GM23338 (cell line): ENCODE data around the gene GTPBP8. TPM values are rescaled to one million over a fixed set of nuclear protein-coding genes. Genes with fewer than 3 reads are reported as not detected.

Experiments
- ATAC-seq: fragments of 200-7000 bp; cut with Tn5 transposase; 3 replicates; pipeline ENCODE4 v1.9.1; 2020
- DNase-seq: peaks from one replicate; pipeline ENCODE4 v3.0.0-alpha.2; 2015; ENCODE audit warnings: low spot score
- H2AFZ ChIP-seq: fragments of 200-600 bp; sonication (generic); 2 replicates; pipeline ENCODE4 v1.8.0; 2016; ENCODE audit warnings: antibody characterized with exemption, mild to moderate bottlenecking, moderate library complexity
- H3F3A ChIP-seq: fragments of 200-600 bp; sonication (generic); replicated peaks from 2 replicates; pipeline ENCODE4 v1.8.0; 2017; ENCODE audit warnings: antibody characterized with exemption, mixed run types, low read depth
- H3K27ac ChIP-seq: fragments of 200-600 bp; sonication (generic); 2 replicates; pipeline ENCODE4 v1.6.1; 2016; ENCODE audit warnings: low read depth
- H3K27me3 ChIP-seq: fragments of 200-600 bp; sonication (generic); 2 replicates; pipeline ENCODE4 v1.8.0; 2016; ENCODE audit warnings: mild to moderate bottlenecking, mixed run types, moderate library complexity; ENCODE audit not compliant: insufficient read depth
- H3K36me3 ChIP-seq: fragments of 200-600 bp; sonication (generic); 2 replicates; pipeline ENCODE4 v1.8.0; 2016; ENCODE audit warnings: mild to moderate bottlenecking; ENCODE audit not compliant: insufficient read depth
- H3K4me1 ChIP-seq: fragments of 200-600 bp; sonication (generic); 2 replicates; pipeline ENCODE4 v1.8.0; 2016; ENCODE audit warnings: mild to moderate bottlenecking, moderate library complexity; ENCODE audit not compliant: insufficient read depth
- H3K4me2 ChIP-seq: fragments of 200-600 bp; sonication (generic); 2 replicates; pipeline ENCODE4 v1.7.1; 2017; ENCODE audit warnings: mixed run types
- H3K4me3 ChIP-seq: fragments of 200-600 bp; sonication (generic); 2 replicates; pipeline ENCODE4 v1.6.1; 2016; ENCODE audit warnings: mixed run types
- H3K79me2 ChIP-seq: fragments of 200-600 bp; sonication (generic); replicated peaks from 2 replicates; pipeline ENCODE4 v1.8.0; 2017; ENCODE audit warnings: mild to moderate bottlenecking; ENCODE audit not compliant: insufficient read depth
- H3K9me2 ChIP-seq: fragments of 200-600 bp; sonication (generic); 2 replicates; pipeline ENCODE4 v1.8.0; 2017; ENCODE audit not compliant: insufficient read depth
- H4K20me1 ChIP-seq: fragments of 200-600 bp; sonication (generic); replicated peaks from 2 replicates; pipeline ENCODE4 v1.8.0; 2017; ENCODE audit warnings: mild to moderate bottlenecking; ENCODE audit not compliant: insufficient read depth
- H3K27ac Mint-ChIP-seq: 2 replicates; pipeline ENCODE4 v1.8.0; 2020; ENCODE audit warnings: inconsistent platforms, mild to moderate bottlenecking, moderate library complexity, mixed read lengths
- H3K27me3 Mint-ChIP-seq: 3 replicates; pipeline ENCODE4 v1.8.0; 2022; ENCODE audit warnings: low read depth, mild to moderate bottlenecking, moderate library complexity, mixed read lengths, inconsistent platforms; ENCODE audit not compliant: insufficient read depth, poor library complexity
- H3K36me3 Mint-ChIP-seq: 3 replicates; pipeline ENCODE4 v1.8.0; 2021; ENCODE audit warnings: low read depth, mild to moderate bottlenecking, inconsistent platforms, moderate library complexity, mixed read lengths
- H3K4me1 Mint-ChIP-seq: 3 replicates; pipeline ENCODE4 v1.8.0; 2020; ENCODE audit warnings: mild to moderate bottlenecking, inconsistent platforms, mixed read lengths
- H3K4me3 Mint-ChIP-seq: 3 replicates; pipeline ENCODE4 v1.8.0; 2021; ENCODE audit warnings: moderate library complexity, mild to moderate bottlenecking, inconsistent platforms, mixed read lengths
- H3K9me3 Mint-ChIP-seq: 3 replicates; pipeline ENCODE4 v1.8.0; 2020; ENCODE audit warnings: moderate library complexity, mild to moderate bottlenecking, inconsistent platforms, mixed read lengths
- CREB1 ChIP-seq: fragments of 250-450 bp; sonication (Bioruptor Pico); IDR thresholded peaks from 2 replicates; pipeline ENCODE4 v1.5.0; 2020; ENCODE audit warnings: low read depth, mild to moderate bottlenecking, moderate library complexity
- EZH2 ChIP-seq: fragments of 200-600 bp; sonication (generic); IDR thresholded peaks from one replicate; pipeline ENCODE4 v1.8.0; 2017; ENCODE audit warnings: antibody characterized with exemption, mild to moderate bottlenecking, low read depth; ENCODE audit not compliant: unreplicated experiment
- EZH2phosphoT487 ChIP-seq: fragments of 200-600 bp; sonication (generic); IDR thresholded peaks from one replicate; pipeline ENCODE4 v1.8.1; 2018; ENCODE audit warnings: antibody characterized with exemption; ENCODE audit not compliant: unreplicated experiment
- JUNB ChIP-seq: IDR thresholded peaks from one replicate; pipeline ENCODE4 v1.6.1; 2016; ENCODE audit warnings: antibody characterized with exemption; ENCODE audit not compliant: unreplicated experiment
- NANOG ChIP-seq: IDR thresholded peaks from 2 replicates; pipeline ENCODE4 v1.6.1; 2016; ENCODE audit warnings: antibody characterized with exemption, borderline replicate concordance
- POLR2AphosphoS5 ChIP-seq: IDR thresholded peaks from 2 replicates; pipeline ENCODE4 v1.6.1; 2016; ENCODE audit warnings: antibody characterized with exemption, low read depth
- STAT1 ChIP-seq: IDR thresholded peaks from one replicate; pipeline ENCODE4 v1.6.1; 2016; ENCODE audit warnings: antibody characterized with exemption; ENCODE audit not compliant: unreplicated experiment
- ZNF114 ChIP-seq: fragments of 250-450 bp; sonication (Bioruptor Pico); IDR thresholded peaks from 2 replicates; pipeline ENCODE4 v1.5.0; 2020; ENCODE audit warnings: mild to moderate bottlenecking, moderate library complexity
- polyA plus RNA-seq: library from polyadenylated mRNA; unstranded; fragments of >200 nt; fragmentation: Nextera tagmentation; extraction: Ambion mirVana; gene quantifications from 2 replicates; pipeline ENCODE4 v1.2.1, GENCODE V29; 2016
- total RNA-seq: library from RNA; depleted of rRNA; stranded (reverse); fragments of >200 nt; shearing (Covaris generic); gene quantifications from 2 replicates; pipeline ENCODE4 v1.2.3, GENCODE V29; 2014
- TF ChIP-seq, protein P1 (sequence below): fragments of 250-450 bp; sonication (Bioruptor Pico); IDR thresholded peaks from 2 replicates; pipeline ENCODE4 v1.5.0; 2020; ENCODE audit warnings: mild to moderate bottlenecking, moderate library complexity
- TF ChIP-seq, protein P2 (sequence below): IDR thresholded peaks from one replicate; pipeline ENCODE4 v1.6.1; 2018; ENCODE audit warnings: antibody characterized with exemption; ENCODE audit not compliant: unreplicated experiment
- TF ChIP-seq, protein P3 (sequence below): IDR thresholded peaks from 2 replicates; pipeline ENCODE4 v1.6.1; 2016; ENCODE audit warnings: antibody characterized with exemption
- TF ChIP-seq, protein P4 (sequence below), 2 experiments: fragments of 200-600 bp in 1 of 2; sonication (generic) in 1 of 2; conservative IDR thresholded peaks; 2 replicates each; pipeline versions ENCODE4 v1.5.1 to v1.6.1; 2016 to 2017; ENCODE audit warnings: antibody characterized with exemption in 2 of 2, low read depth in 2 of 2, mild to moderate bottlenecking in 2 of 2, moderate library complexity in 1 of 2

Gene GTPBP8
- total and polyA plus RNA-seq, 2 experiments from 2014 or later = 39.9 to 47.1 TPM

DNA sequence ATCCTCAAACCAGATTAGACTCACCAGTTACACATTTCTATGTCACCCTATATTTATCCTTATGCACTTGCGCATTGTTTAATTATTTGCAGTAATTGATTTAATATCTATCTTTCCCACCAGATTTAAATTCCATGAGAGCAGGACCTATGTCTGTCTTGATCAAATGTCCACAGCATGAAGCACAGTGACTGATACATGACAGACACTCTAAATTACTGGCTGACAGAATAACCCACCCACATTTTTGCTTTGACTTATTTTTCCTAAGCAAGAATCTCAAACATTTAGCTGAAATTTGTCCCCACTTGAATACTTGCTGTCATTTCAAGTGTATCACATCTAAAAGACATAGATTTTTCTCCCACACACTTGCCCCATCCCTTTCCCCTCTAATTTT, 23.4 kb upstream of the GTPBP8 start:
- Mint-ChIP-seq H3K4me1 (no peaks in the 10 kb centered on the region), H3K4me3 (no peak overlapping the region), H3K27ac (no peak overlapping the region), H3K36me3 (peaks cover 17% of the 10 kb centered on the region), H3K27me3 (peaks cover 2% of the 10 kb centered on the region), H3K9me3 (peaks cover 21% of the 10 kb centered on the region)
- H3K9me2 ChIP-seq = no peaks in the 10 kb centered on the region
- H2AFZ ChIP-seq = no peak overlapping the region
- DNase-seq (no peak), ATAC-seq (no peak)
- no peaks in the 10 kb centered on the region for H4K20me1 ChIP-seq
- TF ChIP-seq EZH2phosphoT487 (no peak), ZNF114 (CRISPR knock-in tag) (no peak), POLR2AphosphoS5 (no peak), CREB1 (no peak), NANOG (no peak), EZH2 (no peak), STAT1 (no peak), JUNB (no peak)
- TF ChIP-seq, protein P1, sequence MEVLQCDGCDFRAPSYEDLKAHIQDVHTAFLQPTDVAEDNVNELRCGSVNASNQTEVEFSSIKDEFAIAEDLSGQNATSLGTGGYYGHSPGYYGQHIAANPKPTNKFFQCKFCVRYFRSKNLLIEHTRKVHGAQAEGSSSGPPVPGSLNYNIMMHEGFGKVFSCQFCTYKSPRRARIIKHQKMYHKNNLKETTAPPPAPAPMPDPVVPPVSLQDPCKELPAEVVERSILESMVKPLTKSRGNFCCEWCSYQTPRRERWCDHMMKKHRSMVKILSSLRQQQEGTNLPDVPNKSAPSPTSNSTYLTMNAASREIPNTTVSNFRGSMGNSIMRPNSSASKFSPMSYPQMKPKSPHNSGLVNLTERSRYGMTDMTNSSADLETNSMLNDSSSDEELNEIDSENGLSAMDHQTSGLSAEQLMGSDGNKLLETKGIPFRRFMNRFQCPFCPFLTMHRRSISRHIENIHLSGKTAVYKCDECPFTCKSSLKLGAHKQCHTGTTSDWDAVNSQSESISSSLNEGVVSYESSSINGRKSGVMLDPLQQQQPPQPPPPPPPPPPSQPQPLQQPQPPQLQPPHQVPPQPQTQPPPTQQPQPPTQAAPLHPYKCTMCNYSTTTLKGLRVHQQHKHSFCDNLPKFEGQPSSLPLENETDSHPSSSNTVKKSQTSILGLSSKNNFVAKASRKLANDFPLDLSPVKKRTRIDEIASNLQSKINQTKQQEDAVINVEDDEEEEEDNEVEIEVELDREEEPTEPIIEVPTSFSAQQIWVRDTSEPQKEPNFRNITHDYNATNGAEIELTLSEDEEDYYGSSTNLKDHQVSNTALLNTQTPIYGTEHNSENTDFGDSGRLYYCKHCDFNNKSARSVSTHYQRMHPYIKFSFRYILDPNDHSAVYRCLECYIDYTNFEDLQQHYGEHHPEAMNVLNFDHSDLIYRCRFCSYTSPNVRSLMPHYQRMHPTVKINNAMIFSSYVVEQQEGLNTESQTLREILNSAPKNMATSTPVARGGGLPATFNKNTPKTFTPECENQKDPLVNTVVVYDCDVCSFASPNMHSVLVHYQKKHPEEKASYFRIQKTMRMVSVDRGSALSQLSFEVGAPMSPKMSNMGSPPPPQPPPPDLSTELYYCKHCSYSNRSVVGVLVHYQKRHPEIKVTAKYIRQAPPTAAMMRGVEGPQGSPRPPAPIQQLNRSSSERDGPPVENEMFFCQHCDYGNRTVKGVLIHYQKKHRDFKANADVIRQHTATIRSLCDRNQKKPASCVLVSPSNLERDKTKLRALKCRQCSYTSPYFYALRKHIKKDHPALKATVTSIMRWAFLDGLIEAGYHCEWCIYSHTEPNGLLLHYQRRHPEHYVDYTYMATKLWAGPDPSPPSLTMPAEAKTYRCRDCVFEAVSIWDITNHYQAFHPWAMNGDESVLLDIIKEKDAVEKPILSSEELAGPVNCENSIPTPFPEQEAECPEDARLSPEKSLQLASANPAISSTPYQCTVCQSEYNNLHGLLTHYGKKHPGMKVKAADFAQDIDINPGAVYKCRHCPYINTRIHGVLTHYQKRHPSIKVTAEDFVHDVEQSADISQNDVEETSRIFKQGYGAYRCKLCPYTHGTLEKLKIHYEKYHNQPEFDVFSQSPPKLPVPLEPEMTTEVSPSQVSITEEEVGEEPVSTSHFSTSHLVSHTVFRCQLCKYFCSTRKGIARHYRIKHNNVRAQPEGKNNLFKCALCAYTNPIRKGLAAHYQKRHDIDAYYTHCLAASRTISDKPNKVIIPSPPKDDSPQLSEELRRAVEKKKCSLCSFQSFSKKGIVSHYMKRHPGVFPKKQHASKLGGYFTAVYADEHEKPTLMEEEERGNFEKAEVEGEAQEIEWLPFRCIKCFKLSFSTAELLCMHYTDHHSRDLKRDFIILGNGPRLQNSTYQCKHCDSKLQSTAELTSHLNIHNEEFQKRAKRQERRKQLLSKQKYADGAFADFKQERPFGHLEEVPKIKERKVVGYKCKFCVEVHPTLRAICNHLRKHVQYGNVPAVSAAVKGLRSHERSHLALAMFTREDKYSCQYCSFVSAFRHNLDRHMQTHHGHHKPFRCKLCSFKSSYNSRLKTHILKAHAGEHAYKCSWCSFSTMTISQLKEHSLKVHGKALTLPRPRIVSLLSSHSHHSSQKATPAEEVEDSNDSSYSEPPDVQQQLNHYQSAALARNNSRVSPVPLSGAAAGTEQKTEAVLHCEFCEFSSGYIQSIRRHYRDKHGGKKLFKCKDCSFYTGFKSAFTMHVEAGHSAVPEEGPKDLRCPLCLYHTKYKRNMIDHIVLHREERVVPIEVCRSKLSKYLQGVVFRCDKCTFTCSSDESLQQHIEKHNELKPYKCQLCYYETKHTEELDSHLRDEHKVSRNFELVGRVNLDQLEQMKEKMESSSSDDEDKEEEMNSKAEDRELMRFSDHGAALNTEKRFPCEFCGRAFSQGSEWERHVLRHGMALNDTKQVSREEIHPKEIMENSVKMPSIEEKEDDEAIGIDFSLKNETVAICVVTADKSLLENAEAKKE = no peak
- TF ChIP-seq, protein P2, sequence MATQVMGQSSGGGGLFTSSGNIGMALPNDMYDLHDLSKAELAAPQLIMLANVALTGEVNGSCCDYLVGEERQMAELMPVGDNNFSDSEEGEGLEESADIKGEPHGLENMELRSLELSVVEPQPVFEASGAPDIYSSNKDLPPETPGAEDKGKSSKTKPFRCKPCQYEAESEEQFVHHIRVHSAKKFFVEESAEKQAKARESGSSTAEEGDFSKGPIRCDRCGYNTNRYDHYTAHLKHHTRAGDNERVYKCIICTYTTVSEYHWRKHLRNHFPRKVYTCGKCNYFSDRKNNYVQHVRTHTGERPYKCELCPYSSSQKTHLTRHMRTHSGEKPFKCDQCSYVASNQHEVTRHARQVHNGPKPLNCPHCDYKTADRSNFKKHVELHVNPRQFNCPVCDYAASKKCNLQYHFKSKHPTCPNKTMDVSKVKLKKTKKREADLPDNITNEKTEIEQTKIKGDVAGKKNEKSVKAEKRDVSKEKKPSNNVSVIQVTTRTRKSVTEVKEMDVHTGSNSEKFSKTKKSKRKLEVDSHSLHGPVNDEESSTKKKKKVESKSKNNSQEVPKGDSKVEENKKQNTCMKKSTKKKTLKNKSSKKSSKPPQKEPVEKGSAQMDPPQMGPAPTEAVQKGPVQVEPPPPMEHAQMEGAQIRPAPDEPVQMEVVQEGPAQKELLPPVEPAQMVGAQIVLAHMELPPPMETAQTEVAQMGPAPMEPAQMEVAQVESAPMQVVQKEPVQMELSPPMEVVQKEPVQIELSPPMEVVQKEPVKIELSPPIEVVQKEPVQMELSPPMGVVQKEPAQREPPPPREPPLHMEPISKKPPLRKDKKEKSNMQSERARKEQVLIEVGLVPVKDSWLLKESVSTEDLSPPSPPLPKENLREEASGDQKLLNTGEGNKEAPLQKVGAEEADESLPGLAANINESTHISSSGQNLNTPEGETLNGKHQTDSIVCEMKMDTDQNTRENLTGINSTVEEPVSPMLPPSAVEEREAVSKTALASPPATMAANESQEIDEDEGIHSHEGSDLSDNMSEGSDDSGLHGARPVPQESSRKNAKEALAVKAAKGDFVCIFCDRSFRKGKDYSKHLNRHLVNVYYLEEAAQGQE = no peak
- TF ChIP-seq, protein P3, sequence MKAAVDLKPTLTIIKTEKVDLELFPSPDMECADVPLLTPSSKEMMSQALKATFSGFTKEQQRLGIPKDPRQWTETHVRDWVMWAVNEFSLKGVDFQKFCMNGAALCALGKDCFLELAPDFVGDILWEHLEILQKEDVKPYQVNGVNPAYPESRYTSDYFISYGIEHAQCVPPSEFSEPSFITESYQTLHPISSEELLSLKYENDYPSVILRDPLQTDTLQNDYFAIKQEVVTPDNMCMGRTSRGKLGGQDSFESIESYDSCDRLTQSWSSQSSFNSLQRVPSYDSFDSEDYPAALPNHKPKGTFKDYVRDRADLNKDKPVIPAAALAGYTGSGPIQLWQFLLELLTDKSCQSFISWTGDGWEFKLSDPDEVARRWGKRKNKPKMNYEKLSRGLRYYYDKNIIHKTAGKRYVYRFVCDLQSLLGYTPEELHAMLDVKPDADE = no peak
- TF ChIP-seq, protein P4, sequence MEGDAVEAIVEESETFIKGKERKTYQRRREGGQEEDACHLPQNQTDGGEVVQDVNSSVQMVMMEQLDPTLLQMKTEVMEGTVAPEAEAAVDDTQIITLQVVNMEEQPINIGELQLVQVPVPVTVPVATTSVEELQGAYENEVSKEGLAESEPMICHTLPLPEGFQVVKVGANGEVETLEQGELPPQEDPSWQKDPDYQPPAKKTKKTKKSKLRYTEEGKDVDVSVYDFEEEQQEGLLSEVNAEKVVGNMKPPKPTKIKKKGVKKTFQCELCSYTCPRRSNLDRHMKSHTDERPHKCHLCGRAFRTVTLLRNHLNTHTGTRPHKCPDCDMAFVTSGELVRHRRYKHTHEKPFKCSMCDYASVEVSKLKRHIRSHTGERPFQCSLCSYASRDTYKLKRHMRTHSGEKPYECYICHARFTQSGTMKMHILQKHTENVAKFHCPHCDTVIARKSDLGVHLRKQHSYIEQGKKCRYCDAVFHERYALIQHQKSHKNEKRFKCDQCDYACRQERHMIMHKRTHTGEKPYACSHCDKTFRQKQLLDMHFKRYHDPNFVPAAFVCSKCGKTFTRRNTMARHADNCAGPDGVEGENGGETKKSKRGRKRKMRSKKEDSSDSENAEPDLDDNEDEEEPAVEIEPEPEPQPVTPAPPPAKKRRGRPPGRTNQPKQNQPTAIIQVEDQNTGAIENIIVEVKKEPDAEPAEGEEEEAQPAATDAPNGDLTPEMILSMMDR (conservative IDR thresholded peaks at IDR 0.05; ENCODE audit: low read depth in 2 of 2) = no peak
- H3K27me3 ChIP-seq = no peaks in the 10 kb centered on the region
- no peak overlapping the region for H3K4me2 ChIP-seq
- no peaks in the 10 kb centered on the region for H3F3A ChIP-seq
- no peak overlapping the region for H3K27ac ChIP-seq
- no peak overlapping the region for H3K4me3 ChIP-seq
- no peaks in the 10 kb centered on the region for H3K79me2 ChIP-seq
- no peaks in the 10 kb centered on the region for H3K36me3 ChIP-seq
- no peaks in the 10 kb centered on the region for H3K4me1 ChIP-seq
